Measurements from ENCODE around the gene HEPACAM2.

The HEPACAM2 gene

DNA sequence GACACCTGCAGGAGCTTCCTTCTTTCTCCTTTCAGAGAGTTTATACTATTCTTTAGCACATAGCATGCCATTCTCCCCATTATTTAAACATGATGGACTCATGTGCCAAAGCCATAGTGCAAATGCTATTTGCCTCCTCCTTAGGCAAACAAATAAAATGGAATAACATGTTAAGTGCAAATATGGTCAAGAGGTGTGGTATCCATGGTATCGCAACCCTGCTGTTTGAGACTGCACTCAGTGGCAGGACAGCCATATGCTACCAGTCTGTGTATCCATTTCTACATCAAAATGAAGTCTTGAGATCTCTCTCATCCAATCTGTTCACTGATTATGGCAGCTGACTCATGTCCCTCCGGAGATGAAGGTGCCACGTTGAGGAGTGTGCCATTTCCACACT is 22.8 kb downstream of the HEPACAM2 start:
- DNase-seq: no peak
- Histone ChIP-seq H3K23ac (ENCODE audit: low read length in 2 of 2) (no peak overlapping the region), H3K27ac (ENCODE audit: low read length, poor library complexity, severe bottlenecking) (no peak overlapping the region), H3K27me3 (ENCODE audit: control insufficient read depth in 1 of 2, insufficient read depth in 1 of 2, low read length in 2 of 2) (peaks cover 6 to 23% of the 10 kb centered on the region in 2 experiments), H3K4me3 (ENCODE audit: insufficient read depth in 1 of 2, low read depth in 1 of 2, low read length in 2 of 2) (no peak overlapping the region), H2AFZ (ENCODE audit: low read depth, low read length) (no peak overlapping the region), H2AK5ac (ENCODE audit: low read length, severe bottlenecking) (no peak overlapping the region), H4K91ac (ENCODE audit: low read length) (no peak overlapping the region), H3K14ac (ENCODE audit: low read length in 2 of 2) (no peak overlapping the region), H3K79me1 (replicated peaks; ENCODE audit: low read length, poor library complexity, severe bottlenecking) (no peaks in the 10 kb centered on the region), H3K18ac (ENCODE audit: low read depth in 1 of 2, low read length in 2 of 2) (no peak overlapping the region), H3K9ac (ENCODE audit: low read length) (no peak overlapping the region), H3K4me1 (ENCODE audit: control insufficient read depth, insufficient read depth, low read depth, low read length) (no peaks in the 10 kb centered on the region), H3K36me3 (ENCODE audit: control insufficient read depth in 1 of 2, insufficient read depth in 2 of 2, low read depth in 1 of 2, low read length in 2 of 2) (no peaks in the 10 kb centered on the region), H2BK5ac (ENCODE audit: low read depth, low read length, poor library complexity, severe bottlenecking) (no peak overlapping the region), H4K8ac (ENCODE audit: low read length) (no peak overlapping the region), H3K4ac (ENCODE audit: low read depth in 1 of 2, low read length in 2 of 2) (no peak overlapping the region), H2BK12ac (ENCODE audit: low read length in 2 of 2) (no peak overlapping the region), H3K4me2 (ENCODE audit: low read length, poor library complexity, severe bottlenecking) (no peak overlapping the region), H3K9me3 (ENCODE audit: control insufficient read depth, low read length) (no peaks in the 10 kb centered on the region), H2BK120ac (ENCODE audit: low read depth, low read length) (no peak overlapping the region), H2BK15ac (ENCODE audit: low read depth, poor library complexity, severe bottlenecking) (no peak overlapping the region)
- 65% methylated on average over 3 of the region's 3 CpGs for WGBS

DNA sequence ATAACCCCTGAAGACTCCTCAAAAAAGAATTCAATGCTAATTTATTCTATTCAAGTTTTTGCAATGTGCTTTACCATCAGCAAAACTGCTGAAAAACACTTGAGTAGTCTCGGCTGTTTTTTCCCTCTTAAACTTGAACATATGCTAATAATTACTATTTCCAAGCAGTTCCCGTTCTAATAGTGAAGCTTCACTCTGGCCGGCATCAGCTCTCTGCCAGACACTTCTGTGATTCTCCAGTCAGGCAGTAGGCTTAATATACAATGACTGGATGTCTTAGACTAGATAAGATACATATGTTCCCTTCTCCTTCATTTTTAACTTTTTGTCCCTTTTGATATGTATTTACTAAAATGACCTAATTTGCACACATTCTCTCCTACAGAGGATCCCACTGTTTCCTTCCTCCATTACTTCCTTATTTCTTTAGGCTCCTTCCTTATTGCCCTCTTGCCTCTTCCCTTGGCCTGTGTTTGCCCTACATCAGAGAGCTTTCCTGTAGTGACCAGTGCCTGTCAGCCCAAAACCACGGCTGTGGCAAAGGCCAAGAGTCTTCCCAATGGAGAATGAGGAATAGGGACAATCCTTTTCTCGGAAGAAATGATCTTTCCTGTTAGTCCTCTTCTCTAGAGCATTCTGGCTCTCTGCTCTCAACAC is 23.5 kb downstream of the HEPACAM2 start:
- Histone ChIP-seq H3K23ac (ENCODE audit: low read length in 2 of 2) (no peak overlapping the region), H4K91ac (ENCODE audit: low read length) (no peak overlapping the region), H3K36me3 (ENCODE audit: control insufficient read depth in 1 of 2, insufficient read depth in 2 of 2, low read depth in 1 of 2, low read length in 2 of 2) (no peaks in the 10 kb centered on the region), H3K9me3 (ENCODE audit: control insufficient read depth, low read length) (no peaks in the 10 kb centered on the region), H3K4me1 (ENCODE audit: control insufficient read depth, insufficient read depth, low read depth, low read length) (no peaks in the 10 kb centered on the region), H3K18ac (ENCODE audit: low read depth in 1 of 2, low read length in 2 of 2) (no peak overlapping the region), H3K79me1 (replicated peaks; ENCODE audit: low read length, poor library complexity, severe bottlenecking) (no peaks in the 10 kb centered on the region), H2BK5ac (ENCODE audit: low read depth, low read length, poor library complexity, severe bottlenecking) (no peak overlapping the region), H3K4ac (ENCODE audit: low read depth in 1 of 2, low read length in 2 of 2) (no peak overlapping the region), H3K14ac (ENCODE audit: low read length in 2 of 2) (no peak overlapping the region), H3K4me3 (ENCODE audit: insufficient read depth in 1 of 2, low read depth in 1 of 2, low read length in 2 of 2) (no peak overlapping the region), H3K4me2 (ENCODE audit: low read length, poor library complexity, severe bottlenecking) (no peak overlapping the region), H2AFZ (ENCODE audit: low read depth, low read length) (no peak overlapping the region), H3K9ac (ENCODE audit: low read length) (no peak overlapping the region), H2AK5ac (ENCODE audit: low read length, severe bottlenecking) (no peak overlapping the region), H2BK12ac (ENCODE audit: low read length in 2 of 2) (no peak overlapping the region), H3K27ac (ENCODE audit: low read length, poor library complexity, severe bottlenecking) (no peak overlapping the region), H3K27me3 (ENCODE audit: control insufficient read depth in 1 of 2, insufficient read depth in 1 of 2, low read length in 2 of 2) (peaks cover 6 to 23% of the 10 kb centered on the region in 2 experiments), H4K8ac (ENCODE audit: low read length) (no peak overlapping the region), H2BK15ac (ENCODE audit: low read depth, poor library complexity, severe bottlenecking) (no peak overlapping the region), H2BK120ac (ENCODE audit: low read depth, low read length) (no peak overlapping the region)
- 81% methylated on average over 3 of the region's 5 CpGs for WGBS
- DNase-seq: no peak

DNA sequence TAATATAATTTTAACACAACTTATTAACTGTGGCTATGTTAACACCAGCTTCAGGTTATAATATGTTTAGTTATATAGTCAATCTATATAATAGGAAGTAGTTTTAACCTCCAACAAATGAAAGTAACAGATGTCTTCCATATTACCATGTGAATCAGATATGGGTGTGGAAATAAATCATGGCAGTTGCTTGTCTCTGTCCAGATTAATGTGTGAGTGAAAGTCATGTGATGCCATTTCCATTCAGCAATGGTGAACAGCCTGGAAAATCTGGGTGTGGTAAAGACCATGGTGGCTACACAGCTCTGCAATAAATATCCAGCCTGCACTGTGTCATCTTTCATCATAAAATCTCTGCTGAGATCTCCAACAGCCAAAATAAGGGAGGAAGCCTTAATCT is 27.8 kb downstream of the HEPACAM2 start:
- Histone ChIP-seq H3K27ac (ENCODE audit: low read length, poor library complexity, severe bottlenecking) (no peak overlapping the region), H3K4me2 (ENCODE audit: low read length, poor library complexity, severe bottlenecking) (no peak overlapping the region), H3K36me3 (ENCODE audit: control insufficient read depth in 1 of 2, insufficient read depth in 2 of 2, low read depth in 1 of 2, low read length in 2 of 2) (no peaks in the 10 kb centered on the region), H3K27me3 (ENCODE audit: control insufficient read depth in 1 of 2, insufficient read depth in 1 of 2, low read length in 2 of 2) (peaks cover 0 to 14% of the 10 kb centered on the region in 2 experiments), H3K4ac (ENCODE audit: low read depth in 1 of 2, low read length in 2 of 2) (no peak overlapping the region), H3K79me1 (replicated peaks; ENCODE audit: low read length, poor library complexity, severe bottlenecking) (no peaks in the 10 kb centered on the region), H3K14ac (ENCODE audit: low read length in 2 of 2) (no peak overlapping the region), H2BK120ac (ENCODE audit: low read depth, low read length) (no peak overlapping the region), H3K9me3 (ENCODE audit: control insufficient read depth, low read length) (no peaks in the 10 kb centered on the region), H2AK5ac (ENCODE audit: low read length, severe bottlenecking) (no peak overlapping the region), H3K4me1 (ENCODE audit: control insufficient read depth, insufficient read depth, low read depth, low read length) (no peaks in the 10 kb centered on the region), H3K9ac (ENCODE audit: low read length) (no peak overlapping the region), H3K18ac (ENCODE audit: low read depth in 1 of 2, low read length in 2 of 2) (no peak overlapping the region), H3K23ac (ENCODE audit: low read length in 2 of 2) (no peak overlapping the region), H3K4me3 (ENCODE audit: insufficient read depth in 1 of 2, low read depth in 1 of 2, low read length in 2 of 2) (no peak overlapping the region), H2BK12ac (ENCODE audit: low read length in 2 of 2) (no peak overlapping the region), H2BK15ac (ENCODE audit: low read depth, poor library complexity, severe bottlenecking) (no peak overlapping the region), H2AFZ (ENCODE audit: low read depth, low read length) (no peak overlapping the region), H2BK5ac (ENCODE audit: low read depth, low read length, poor library complexity, severe bottlenecking) (no peak overlapping the region), H4K8ac (ENCODE audit: low read length) (no peak overlapping the region), H4K91ac (ENCODE audit: low read length) (no peak overlapping the region)
- DNase-seq: no peak

DNA sequence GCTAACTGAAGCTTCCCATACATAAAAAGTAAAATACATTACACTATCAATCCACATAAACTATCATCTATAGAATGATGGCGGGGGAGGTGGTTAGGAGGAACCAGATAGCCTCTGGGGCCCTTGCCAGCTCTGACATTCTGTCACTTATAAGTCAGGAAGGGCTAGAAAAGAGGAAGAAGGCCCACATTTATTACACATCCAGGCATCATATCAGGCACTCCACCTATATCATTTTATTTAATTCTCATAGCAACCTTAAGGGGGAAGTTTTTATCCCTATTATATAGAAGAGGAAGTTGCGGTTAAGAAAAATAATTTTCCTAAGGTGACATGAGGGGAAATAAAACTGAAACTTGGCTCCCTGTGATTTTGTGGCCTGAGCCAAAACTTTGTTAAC is 29.9 kb downstream of the HEPACAM2 start:
- Histone ChIP-seq H3K23ac (ENCODE audit: low read length in 2 of 2) (no peak overlapping the region), H3K27me3 (ENCODE audit: control insufficient read depth in 1 of 2, insufficient read depth in 1 of 2, low read length in 2 of 2) (peaks cover 3 to 15% of the 10 kb centered on the region in 2 experiments), H4K91ac (ENCODE audit: low read length) (no peak overlapping the region), H3K4me2 (ENCODE audit: low read length, poor library complexity, severe bottlenecking) (no peak overlapping the region), H2AFZ (ENCODE audit: low read depth, low read length) (no peak overlapping the region), H3K4me1 (ENCODE audit: control insufficient read depth, insufficient read depth, low read depth, low read length) (no peaks in the 10 kb centered on the region), H2BK15ac (ENCODE audit: low read depth, poor library complexity, severe bottlenecking) (no peak overlapping the region), H3K9me3 (ENCODE audit: control insufficient read depth, low read length) (no peaks in the 10 kb centered on the region), H3K27ac (ENCODE audit: low read length, poor library complexity, severe bottlenecking) (no peak overlapping the region), H3K9ac (ENCODE audit: low read length) (no peak overlapping the region), H2AK5ac (ENCODE audit: low read length, severe bottlenecking) (no peak overlapping the region), H3K36me3 (ENCODE audit: control insufficient read depth in 1 of 2, insufficient read depth in 2 of 2, low read depth in 1 of 2, low read length in 2 of 2) (no peaks in the 10 kb centered on the region), H3K4ac (ENCODE audit: low read depth in 1 of 2, low read length in 2 of 2) (no peak overlapping the region), H3K79me1 (replicated peaks; ENCODE audit: low read length, poor library complexity, severe bottlenecking) (no peaks in the 10 kb centered on the region), H3K4me3 (ENCODE audit: insufficient read depth in 1 of 2, low read depth in 1 of 2, low read length in 2 of 2) (no peak overlapping the region), H3K18ac (ENCODE audit: low read depth in 1 of 2, low read length in 2 of 2) (no peak overlapping the region), H2BK12ac (ENCODE audit: low read length in 2 of 2) (no peak overlapping the region), H4K8ac (ENCODE audit: low read length) (no peak overlapping the region), H2BK120ac (ENCODE audit: low read depth, low read length) (no peak overlapping the region), H3K14ac (ENCODE audit: low read length in 2 of 2) (no peak overlapping the region), H2BK5ac (ENCODE audit: low read depth, low read length, poor library complexity, severe bottlenecking) (no peak overlapping the region)
- no peak for DNase-seq
- WGBS: 88% methylated on average over 1 of the region's 2 CpGs

Measured in mesenchymal stem cell (in vitro differentiated cells and primary cell).